ENCODE measurements around the gene ADGB.
"Not testable (repeated sequence)": the region's sequence is repeated elsewhere in the genome, so short reads cannot be mapped to it uniquely, and the experiment has no call there.

The ADGB gene

GRCh38 chr6:146827216-146827928 is 228.6 kb downstream of the ADGB start:
- no peak for DNase-seq

- no peak for DNase-seq
These were observed 231.2 kb downstream of the ADGB start for GRCh38 chr6:146829792-146830565.

DNA sequence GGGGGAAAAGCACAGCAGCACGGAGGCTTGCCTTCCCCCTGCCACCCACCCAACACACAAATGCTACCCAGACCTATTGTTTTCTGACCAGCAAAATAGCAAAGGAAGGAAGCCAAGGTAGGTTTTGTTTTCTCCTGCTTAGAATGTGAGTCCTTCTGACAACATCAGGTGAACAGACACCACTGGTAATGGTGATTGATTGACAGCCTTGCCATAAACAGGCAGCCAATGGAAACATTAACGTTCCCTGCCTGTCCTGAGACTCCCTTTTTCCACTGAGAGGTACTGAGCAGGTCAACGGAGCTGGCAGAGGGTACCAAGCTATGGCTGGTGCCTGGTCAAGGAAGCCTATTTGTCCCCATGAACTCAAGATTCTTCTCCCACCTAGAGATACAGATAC is 234.4 kb downstream of the ADGB start:
- DNase-seq: no peak

DNA sequence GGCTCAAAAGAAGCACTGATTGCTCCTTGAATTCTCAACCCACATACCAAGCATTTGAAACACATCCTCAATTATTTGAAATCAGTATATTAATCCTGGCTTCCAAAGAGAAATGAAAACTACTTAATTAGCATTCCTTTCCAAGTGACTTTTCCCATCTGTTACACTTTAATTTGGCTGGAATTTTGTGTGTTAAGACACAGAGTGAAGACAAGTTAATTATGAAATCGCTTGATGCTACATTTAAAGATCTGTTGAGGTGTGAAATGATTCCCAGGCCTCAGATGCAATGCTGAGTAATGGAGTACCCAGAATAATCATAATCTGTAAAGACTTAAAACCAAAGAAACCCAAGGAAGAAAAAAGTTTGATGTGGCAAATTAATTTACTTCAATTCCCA is 241.4 kb downstream of the ADGB start:
- no peak for DNase-seq

GRCh38 chr6:146840641-146841040 is 241.9 kb downstream of the ADGB start:
- DNase-seq: no peak

- no peak for DNase-seq
These were observed 248.7 kb downstream of the ADGB start for GRCh38 chr6:146847426-146847825.

DNA sequence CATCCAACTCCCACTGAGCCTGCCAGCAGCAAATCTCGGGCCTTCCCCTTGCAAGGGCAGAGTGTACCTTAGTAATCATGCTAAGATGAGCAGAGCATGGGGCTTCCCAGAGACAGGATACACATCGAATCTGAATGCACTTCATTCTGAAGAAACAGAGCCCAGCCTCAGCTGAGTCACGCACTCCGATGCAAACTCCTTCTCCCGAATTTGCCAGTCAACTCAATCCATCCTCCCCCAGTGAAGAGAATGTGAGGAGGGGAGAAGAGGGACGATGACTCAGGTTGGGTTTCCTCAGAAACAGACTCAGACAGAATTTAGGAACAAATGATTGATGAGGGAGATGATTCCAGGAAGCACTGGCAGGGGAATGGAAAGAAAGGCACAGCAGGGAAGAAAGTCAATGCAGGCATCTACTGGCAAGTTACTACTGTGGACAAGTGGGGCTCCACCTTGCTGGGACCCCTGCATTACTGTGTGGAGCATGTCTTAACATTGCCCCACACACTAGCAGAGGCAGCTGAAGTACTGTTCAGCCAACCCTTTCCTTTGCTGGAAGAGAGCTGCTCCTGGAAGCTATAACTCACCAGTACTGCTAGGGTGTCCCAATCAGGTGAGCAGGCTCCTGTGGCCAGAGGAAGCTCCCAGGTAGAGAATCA is 251.6 kb downstream of the ADGB start:
- no peak for DNase-seq

- DNase-seq: no peak
These were observed 252.2 kb downstream of the ADGB start for GRCh38 chr6:146850981-146851380.

- DNase-seq: no peak
These were observed 253.1 kb downstream of the ADGB start for GRCh38 chr6:146851837-146852236.

- not testable (repeated sequence) for DNase-seq
These were observed 255.9 kb downstream of the ADGB start for GRCh38 chr6:146854521-146855255.

DNA sequence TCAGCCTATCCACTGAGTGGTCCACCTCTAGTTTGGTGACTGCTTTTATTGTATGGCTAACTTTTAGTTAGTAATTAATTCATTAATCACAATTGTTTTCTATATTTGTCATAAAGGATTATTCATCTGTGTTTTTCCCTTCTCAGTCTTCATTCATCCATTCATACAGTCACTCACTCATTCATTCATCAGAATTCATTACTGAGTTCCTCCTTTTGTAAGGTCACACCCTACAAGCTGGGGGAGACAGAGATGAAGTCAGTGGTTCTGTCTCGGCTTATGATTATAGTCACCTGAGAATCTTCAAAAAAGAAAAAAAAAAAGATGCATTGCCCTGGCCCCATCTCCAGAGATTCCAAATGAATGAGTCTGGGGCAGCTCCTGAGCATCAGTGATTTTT is 257.1 kb downstream of the ADGB start:
- no peak for DNase-seq

- no peak for DNase-seq
These were observed 257.5 kb downstream of the ADGB start for GRCh38 chr6:146856296-146856695.

DNA sequence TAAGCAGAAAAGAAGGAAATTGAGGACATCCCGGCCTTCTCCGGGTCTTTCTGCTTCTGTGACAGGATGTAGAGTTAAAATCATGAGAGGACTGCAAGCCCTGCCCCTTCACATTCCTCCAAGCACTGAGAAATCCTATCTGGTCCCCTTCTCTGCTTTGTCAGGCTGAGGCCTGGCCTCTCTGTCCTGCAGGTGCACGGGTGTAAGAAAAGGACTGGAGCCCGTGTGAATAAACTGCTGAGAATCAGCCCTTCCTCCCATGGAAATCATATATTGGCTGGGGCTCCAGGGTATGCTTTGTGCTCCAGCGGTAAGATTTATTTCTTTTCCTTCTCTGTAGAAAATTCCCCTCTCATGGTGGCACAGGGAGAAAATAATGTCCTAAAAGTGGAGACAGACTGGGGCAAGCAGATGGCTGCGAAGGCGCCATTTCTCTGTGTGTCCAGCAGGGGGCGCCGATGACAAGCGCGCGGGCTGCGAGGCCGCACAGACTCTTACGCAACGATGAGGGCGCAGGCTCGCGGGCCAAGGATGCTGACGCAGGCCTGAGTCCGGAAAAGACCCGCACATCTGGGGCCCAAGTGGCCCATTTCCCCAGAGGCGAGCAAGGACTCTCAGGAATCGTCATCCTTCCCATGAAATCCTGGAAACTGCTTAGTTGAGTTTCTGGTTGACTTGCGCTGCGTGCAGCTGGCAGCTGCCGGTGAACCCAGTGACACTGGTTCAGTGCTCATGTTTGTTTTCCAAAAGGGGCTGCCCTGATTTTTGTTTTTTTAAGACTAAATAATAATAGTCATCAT is 258.6 kb downstream of the ADGB start:
- peak; percentile 68 to 72 for DNase-seq

DNA sequence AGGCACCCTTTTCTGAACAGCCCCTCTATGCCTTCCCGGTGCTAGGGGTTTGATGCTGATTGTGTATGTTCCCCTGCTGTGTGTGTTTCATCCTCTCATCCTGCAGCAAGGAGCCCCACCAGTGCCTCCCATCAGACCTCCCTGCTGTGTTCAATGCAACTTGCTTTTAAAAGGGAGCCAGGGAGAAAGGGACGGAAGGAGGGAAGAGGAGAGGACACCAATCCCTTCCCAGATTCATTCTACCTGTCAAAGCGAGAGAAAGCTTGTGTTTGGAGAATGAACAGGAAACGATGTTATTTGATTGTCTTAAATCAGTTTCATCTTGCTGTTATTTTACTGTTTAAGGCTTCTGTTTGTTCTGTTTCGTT is 259.2 kb downstream of the ADGB start:
- DNase-seq: no peak

DNA sequence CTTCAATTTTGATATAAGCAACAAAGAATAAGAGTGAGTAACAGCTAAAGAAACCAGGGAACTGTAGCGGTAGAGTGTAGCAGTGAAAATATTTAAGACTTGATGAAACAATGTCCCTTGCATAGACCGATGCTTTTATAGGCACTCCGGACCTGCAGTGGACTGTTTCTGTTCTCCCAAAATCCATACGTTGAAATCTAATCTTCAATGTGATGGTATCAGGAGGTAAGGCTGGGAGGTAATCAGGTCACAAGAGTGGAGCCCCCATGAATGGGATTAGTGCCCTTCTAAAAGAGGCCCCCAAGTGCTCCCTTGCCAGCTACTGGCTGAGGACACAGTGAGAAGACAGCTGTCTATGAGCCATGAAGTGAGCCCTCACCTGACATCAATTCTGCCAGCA is 260.4 kb downstream of the ADGB start:
- DNase-seq: no peak

DNA sequence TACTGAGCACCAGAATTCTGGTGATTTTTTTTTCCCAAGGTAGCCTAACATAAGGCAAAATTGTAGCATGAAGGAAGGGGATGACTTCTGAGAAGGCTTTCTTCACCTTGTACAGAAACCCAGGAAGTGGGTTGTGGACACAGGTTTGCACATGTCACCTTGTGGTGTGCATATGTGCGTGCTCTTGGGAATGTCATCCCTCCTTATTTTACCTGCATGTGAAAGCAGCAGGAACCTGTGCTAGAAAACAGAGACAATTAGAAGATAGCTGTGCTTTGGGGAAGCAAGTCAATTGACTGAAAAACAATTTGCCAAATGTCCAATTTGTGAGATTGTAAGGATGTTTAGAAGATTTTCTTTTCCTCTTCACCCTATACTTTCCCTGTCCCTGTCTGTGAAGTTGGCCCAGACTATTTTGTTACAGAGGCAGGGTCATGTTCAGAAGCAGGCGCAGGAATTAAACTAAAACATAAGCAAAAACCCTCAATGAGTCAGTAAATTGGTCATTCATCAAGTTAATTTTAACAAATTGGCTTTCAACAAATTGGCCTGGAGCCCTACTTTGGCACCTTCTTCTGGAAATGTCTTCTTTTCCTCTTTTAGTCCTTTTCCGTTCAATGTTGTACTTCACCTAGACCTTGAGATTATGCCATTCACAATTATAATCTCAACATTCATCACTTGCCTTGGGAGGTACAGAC is 261.2 kb downstream of the ADGB start:
- DNase-seq: no peak

GRCh38 chr6:146860583-146860982 is 261.8 kb downstream of the ADGB start:
- DNase-seq: no peak

GRCh38 chr6:146861029-146861563 is 262.3 kb downstream of the ADGB start:
- no peak for DNase-seq

DNA sequence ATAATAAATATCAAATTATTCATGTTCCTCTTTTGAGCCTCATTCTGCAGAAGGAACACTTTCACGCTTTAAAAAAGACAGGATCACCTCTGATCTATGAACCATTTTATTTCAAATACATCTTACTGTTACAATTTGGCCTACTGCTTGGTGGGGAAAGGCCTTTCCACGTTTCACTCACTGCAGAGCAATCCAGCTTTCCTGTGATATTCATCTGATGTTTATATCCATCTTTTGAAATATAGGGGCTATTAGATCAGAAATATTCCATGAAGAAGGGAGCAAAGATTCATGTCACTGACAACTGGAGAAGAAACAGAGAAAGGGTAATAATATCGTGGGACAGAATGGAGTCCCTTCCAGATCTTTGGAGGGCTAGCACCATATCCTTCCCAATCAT is 262.9 kb downstream of the ADGB start:
- no peak for DNase-seq

DNA sequence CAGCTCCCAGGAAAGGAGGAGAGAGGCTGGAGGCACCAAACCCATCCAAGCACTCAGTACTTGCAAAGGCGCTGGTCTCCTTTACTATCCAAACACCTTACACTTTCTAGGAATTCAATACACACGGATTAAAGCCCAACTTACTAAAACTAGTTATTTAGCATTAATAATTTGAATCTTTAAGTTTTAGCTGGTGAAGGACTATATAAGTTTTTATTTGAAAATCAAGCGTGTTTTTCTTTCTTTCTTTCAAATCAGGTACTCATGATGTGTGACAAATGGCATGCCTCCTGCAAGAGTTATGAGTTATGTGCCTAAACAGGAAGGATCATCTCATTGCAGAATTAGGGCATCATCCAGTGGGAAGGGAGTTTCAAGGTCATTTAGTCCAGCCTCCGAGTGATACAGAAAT is 263.7 kb downstream of the ADGB start:
- DNase-seq: no peak

GRCh38 chr6:146864300-146864699 is 265.5 kb downstream of the ADGB start:
- DNase-seq: no peak

GRCh38 chr6:146864885-146865284 is 266.1 kb downstream of the ADGB start:
- DNase-seq: no peak

Data from CD4-positive, alpha-beta T cell treated with Interleukin-4 for 1 hour (primary cell).